GM03348 (cell line): ENCODE data around the gene WNK1.
"Not testable (repeated sequence)": the region's sequence is repeated elsewhere in the genome, so short reads cannot be mapped to it uniquely, and the experiment has no call there.

Experiments
- DNase-seq: peaks from one replicate; pipeline ENCODE4 v3.0.0; 2012; ENCODE audit warnings: low spot score

Gene WNK1

GRCh38 chr12:817941-818600 is 65.7 kb downstream of the WNK1 start:
- no peak for DNase-seq

GRCh38 chr12:818733-819132 is 66.4 kb downstream of the WNK1 start:
- DNase-seq = no peak

GRCh38 chr12:820336-820735 is 68.0 kb downstream of the WNK1 start:
- DNase-seq = no peak

GRCh38 chr12:823028-823698 is 70.8 kb downstream of the WNK1 start:
- no peak for DNase-seq

GRCh38 chr12:826331-826730 is 74.0 kb downstream of the WNK1 start:
- no peak for DNase-seq

- DNase-seq = no peak
Measured at GRCh38 chr12:828726-829395, 76.5 kb downstream of the WNK1 start.

- DNase-seq = no peak
Measured at GRCh38 chr12:830111-830867, 77.9 kb downstream of the WNK1 start.

- DNase-seq = no peak
Measured at GRCh38 chr12:835754-836518, 83.6 kb downstream of the WNK1 start.

- DNase-seq = no peak
Measured at GRCh38 chr12:836952-837351, 84.6 kb downstream of the WNK1 start.

GRCh38 chr12:837548-837947 is 85.2 kb downstream of the WNK1 start:
- DNase-seq = no peak

GRCh38 chr12:843609-844008 is 91.2 kb downstream of the WNK1 start:
- DNase-seq = no peak

GRCh38 chr12:846421-846820 is 94.0 kb downstream of the WNK1 start:
- DNase-seq = no peak

- peak; percentile 11 for DNase-seq
Measured at GRCh38 chr12:848173-848865, 95.9 kb downstream of the WNK1 start.

- no peak for DNase-seq
Measured at GRCh38 chr12:848882-849527, 96.6 kb downstream of the WNK1 start.

- not testable (repeated sequence) for DNase-seq
Measured at GRCh38 chr12:849733-850437, 97.5 kb downstream of the WNK1 start.

- DNase-seq = peak; percentile 32
Measured at GRCh38 chr12:851343-851742, 99.0 kb downstream of the WNK1 start.

- peak; percentile 50 for DNase-seq
Measured at GRCh38 chr12:851913-852312, 99.5 kb downstream of the WNK1 start.

GRCh38 chr12:852864-853263 is 100.5 kb downstream of the WNK1 start:
- DNase-seq = no peak

- peak; percentile 85 for DNase-seq
Measured at GRCh38 chr12:857611-858010, 105.2 kb downstream of the WNK1 start.

GRCh38 chr12:862303-862911 is 110.0 kb downstream of the WNK1 start:
- no peak for DNase-seq
